OCI-LY3 (cell line): Measurements from ENCODE around the gene BEX3.

Experiments
- H2AFZ ChIP-seq: fragments of 200-600, 300-600 bp; shearing (Covaris generic); 2 replicates; pipeline ENCODE4 v1.6.0; 2014; ENCODE audit warnings: antibody characterized with exemption, low read depth, low read length
- H3K27ac ChIP-seq: fragments of 200-600, 300-600 bp; sonication (generic); 2 replicates; pipeline ENCODE4 v1.5.1; 2014; ENCODE audit warnings: mild to moderate bottlenecking, low read length, moderate library complexity, mixed read lengths
- H3K27me3 ChIP-seq: fragments of 200-600, 300-600 bp; sonication (generic); 2 replicates; pipeline ENCODE4 v1.6.1; 2014; ENCODE audit warnings: low read depth, low read length, mixed read lengths
- H3K36me3 ChIP-seq: fragments of 200-600, 300-600 bp; sonication (generic); replicated peaks from 2 replicates; pipeline ENCODE3; 2014; ENCODE audit warnings: low read depth, low read length, mixed read lengths
- H3K4me1 ChIP-seq: fragments of 300-600, 200-600 bp; sonication (generic); 2 replicates; pipeline ENCODE4 v1.6.1; 2014; ENCODE audit warnings: low read length, mixed read lengths
- H3K4me2 ChIP-seq: fragments of 200-600, 300-600 bp; sonication (generic); 2 replicates; pipeline ENCODE4 v1.6.1; 2014; ENCODE audit warnings: low read length, mixed read lengths
- H3K4me3 ChIP-seq: fragments of 300-600, 200-600 bp; sonication (generic); 2 replicates; pipeline ENCODE4 v1.5.1; 2014; ENCODE audit warnings: antibody characterized with exemption, mild to moderate bottlenecking, low read length, moderate library complexity
- H3K79me2 ChIP-seq: fragments of 300-600, 200-600 bp; shearing (Covaris generic); 2 replicates; pipeline ENCODE4 v1.6.1; 2014; ENCODE audit warnings: mild to moderate bottlenecking, low read length, mixed read lengths
- H3K9ac ChIP-seq: fragments of 300-600, 200-600 bp; shearing (Covaris generic); 2 replicates; pipeline ENCODE4 v1.6.0; 2014; ENCODE audit warnings: mild to moderate bottlenecking, low read length, moderate library complexity
- H3K9me3 ChIP-seq: fragments of 200-600, 300-600 bp; shearing (Covaris generic); 2 replicates; pipeline ENCODE4 v1.6.1; 2014; ENCODE audit warnings: low read length, mixed read lengths; ENCODE audit not compliant: insufficient read depth
- H4K20me1 ChIP-seq: fragments of 200-600, 300-600 bp; sonication (generic); 2 replicates; pipeline ENCODE4 v1.6.1; 2016; ENCODE audit warnings: low read length, mixed read lengths; ENCODE audit not compliant: insufficient read depth
- EZH2phosphoT487 ChIP-seq: fragments of 200-600 bp; shearing (Covaris generic); IDR thresholded peaks from 2 replicates; pipeline ENCODE4 v1.6.1; 2018; ENCODE audit warnings: antibody characterized with exemption, mixed run types, low read depth
- TF ChIP-seq, protein P1 (sequence below): fragments of 200-600, 300-600 bp; sonication (generic); IDR thresholded peaks from 2 replicates; pipeline ENCODE4 v1.5.1; 2014; ENCODE audit warnings: antibody characterized with exemption, low read length, low read depth

The BEX3 gene

DNA sequence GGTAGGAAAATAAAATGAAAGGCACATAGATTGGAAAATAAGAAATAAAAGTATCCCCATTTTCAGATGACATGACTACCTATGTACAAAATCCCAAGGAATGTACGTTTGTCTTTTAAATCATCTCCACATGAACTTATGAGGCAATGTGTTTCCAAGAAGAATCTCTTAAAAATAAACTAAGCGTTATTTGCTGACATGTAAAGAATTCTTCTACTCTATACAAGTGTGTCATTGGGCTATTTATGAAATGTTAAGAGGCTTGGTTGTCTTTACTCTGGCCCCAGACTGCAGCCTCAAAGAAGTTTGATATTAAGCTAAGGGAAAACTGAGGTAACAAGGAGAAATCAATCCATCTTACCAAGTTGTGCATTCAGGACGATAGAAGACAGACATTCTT lies 17.1 kb downstream of the BEX3 start:
- H3K4me3 ChIP-seq, result no peak overlapping the region
- no peak overlapping the region for H3K4me2 ChIP-seq
- no peaks in the 10 kb centered on the region for H3K27me3 ChIP-seq
- TF ChIP-seq, protein P1, sequence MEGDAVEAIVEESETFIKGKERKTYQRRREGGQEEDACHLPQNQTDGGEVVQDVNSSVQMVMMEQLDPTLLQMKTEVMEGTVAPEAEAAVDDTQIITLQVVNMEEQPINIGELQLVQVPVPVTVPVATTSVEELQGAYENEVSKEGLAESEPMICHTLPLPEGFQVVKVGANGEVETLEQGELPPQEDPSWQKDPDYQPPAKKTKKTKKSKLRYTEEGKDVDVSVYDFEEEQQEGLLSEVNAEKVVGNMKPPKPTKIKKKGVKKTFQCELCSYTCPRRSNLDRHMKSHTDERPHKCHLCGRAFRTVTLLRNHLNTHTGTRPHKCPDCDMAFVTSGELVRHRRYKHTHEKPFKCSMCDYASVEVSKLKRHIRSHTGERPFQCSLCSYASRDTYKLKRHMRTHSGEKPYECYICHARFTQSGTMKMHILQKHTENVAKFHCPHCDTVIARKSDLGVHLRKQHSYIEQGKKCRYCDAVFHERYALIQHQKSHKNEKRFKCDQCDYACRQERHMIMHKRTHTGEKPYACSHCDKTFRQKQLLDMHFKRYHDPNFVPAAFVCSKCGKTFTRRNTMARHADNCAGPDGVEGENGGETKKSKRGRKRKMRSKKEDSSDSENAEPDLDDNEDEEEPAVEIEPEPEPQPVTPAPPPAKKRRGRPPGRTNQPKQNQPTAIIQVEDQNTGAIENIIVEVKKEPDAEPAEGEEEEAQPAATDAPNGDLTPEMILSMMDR, result no peak
- no peak for TF ChIP-seq EZH2phosphoT487
- no peaks in the 10 kb centered on the region for H3K4me1 ChIP-seq
- no peaks in the 10 kb centered on the region for H3K79me2 ChIP-seq
- H3K36me3 ChIP-seq, result no peaks in the 10 kb centered on the region
- no peak overlapping the region for H3K27ac ChIP-seq
- H3K9me3 ChIP-seq, result no peaks in the 10 kb centered on the region
- H3K9ac ChIP-seq, result no peak overlapping the region
- no peak overlapping the region for H2AFZ ChIP-seq
- no peaks in the 10 kb centered on the region for H4K20me1 ChIP-seq

DNA sequence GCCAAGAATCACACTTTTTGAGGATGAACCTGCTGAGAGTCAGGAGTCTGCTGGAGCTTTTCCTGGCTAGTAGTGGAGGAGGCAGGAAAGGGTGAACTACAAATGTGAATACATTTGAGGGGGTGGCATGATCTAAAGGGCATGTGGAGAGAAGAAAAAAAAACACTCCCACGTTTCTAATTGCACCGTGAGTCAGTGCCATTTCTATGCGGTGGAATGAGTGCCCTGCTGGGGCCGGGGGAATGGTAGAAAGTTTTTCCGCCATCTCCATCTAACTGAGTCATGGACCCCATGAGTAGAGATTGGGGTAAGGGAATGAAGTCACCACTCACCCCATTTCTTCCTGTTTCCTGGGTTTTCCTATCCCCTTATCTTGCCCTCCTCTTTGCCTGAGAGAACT lies 19.8 kb downstream of the BEX3 start:
- Histone ChIP-seq H3K4me1 (no peaks in the 10 kb centered on the region), H3K27me3 (no peaks in the 10 kb centered on the region), H3K9ac (no peak overlapping the region), H3K79me2 (no peaks in the 10 kb centered on the region), H3K4me3 (no peak overlapping the region), H3K4me2 (no peak overlapping the region), H3K9me3 (no peaks in the 10 kb centered on the region), H4K20me1 (no peaks in the 10 kb centered on the region), H3K36me3 (no peaks in the 10 kb centered on the region), H2AFZ (no peak overlapping the region), H3K27ac (no peak overlapping the region)
- no peak for TF ChIP-seq EZH2phosphoT487
- TF ChIP-seq, protein P1, result no peak

DNA sequence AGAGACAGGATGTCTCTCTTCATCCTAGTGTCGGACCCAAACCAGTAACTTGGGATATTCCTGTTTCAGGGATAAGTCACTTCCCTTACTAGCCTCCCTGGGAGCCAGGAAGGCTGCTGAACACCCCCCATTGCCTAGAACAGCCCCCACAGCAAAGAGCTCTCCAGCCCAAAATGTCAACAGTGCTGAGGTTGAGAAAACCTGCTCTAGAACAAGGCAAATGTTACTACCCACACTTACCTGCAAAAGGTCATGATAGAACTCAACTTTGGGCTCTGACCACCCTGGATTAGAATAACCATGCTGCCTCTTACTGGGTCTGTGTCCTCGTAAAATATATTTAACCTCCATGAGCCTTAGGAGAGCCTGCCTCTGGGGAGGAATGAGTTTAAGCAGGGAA lies 20.3 kb downstream of the BEX3 start:
- no peaks in the 10 kb centered on the region for H3K79me2 ChIP-seq
- no peaks in the 10 kb centered on the region for H4K20me1 ChIP-seq
- no peaks in the 10 kb centered on the region for H3K27me3 ChIP-seq
- no peak overlapping the region for H3K4me3 ChIP-seq
- H3K36me3 ChIP-seq, result no peaks in the 10 kb centered on the region
- no peak overlapping the region for H2AFZ ChIP-seq
- H3K27ac ChIP-seq, result no peak overlapping the region
- no peaks in the 10 kb centered on the region for H3K4me1 ChIP-seq
- H3K9ac ChIP-seq, result no peak overlapping the region
- no peak overlapping the region for H3K4me2 ChIP-seq
- no peak for TF ChIP-seq EZH2phosphoT487
- TF ChIP-seq, protein P1, result no peak
- H3K9me3 ChIP-seq, result no peaks in the 10 kb centered on the region

DNA sequence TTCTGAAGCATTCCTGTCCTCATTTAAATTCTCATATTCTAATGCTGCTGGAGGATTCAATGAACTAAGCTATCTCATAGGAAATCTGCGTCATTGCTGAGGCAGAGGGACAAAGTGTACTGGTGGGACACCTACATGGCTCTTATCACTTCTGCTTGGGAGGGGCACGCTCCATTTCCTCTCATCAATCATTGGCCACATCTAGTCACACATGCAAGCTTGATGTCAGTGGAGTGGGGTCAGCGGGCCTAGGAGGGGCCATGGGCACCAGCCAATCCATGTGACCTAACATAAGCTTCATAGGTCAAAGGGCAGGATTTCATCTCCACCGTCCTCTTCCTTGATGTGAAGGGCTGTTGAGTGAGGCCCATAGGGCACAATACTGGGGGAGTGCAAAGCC lies 21.4 kb downstream of the BEX3 start:
- Histone ChIP-seq H3K4me1 (no peaks in the 10 kb centered on the region), H3K9ac (no peak overlapping the region), H3K27ac (no peak overlapping the region), H4K20me1 (no peaks in the 10 kb centered on the region), H3K27me3 (no peaks in the 10 kb centered on the region), H3K9me3 (no peaks in the 10 kb centered on the region), H2AFZ (no peak overlapping the region), H3K4me3 (no peak overlapping the region), H3K4me2 (no peak overlapping the region), H3K79me2 (no peaks in the 10 kb centered on the region), H3K36me3 (no peaks in the 10 kb centered on the region)
- TF ChIP-seq EZH2phosphoT487, result no peak
- TF ChIP-seq, protein P1, result no peak
